H54 (cell line): ENCODE measurements around the gene OAF.

ENCODE experiments used
- DNase-seq: peaks from one replicate; pipeline ENCODE4 v3.0.0; 2011; ENCODE audit warnings: low spot score, mixed read lengths; ENCODE audit not compliant: insufficient read length
- FAIRE-seq: peaks from 3 replicates; lab custom pipeline; 2011; peaks lifted over from hg19 to GRCh38; lab: Jason Lieb, UNC
- POLR2A ChIP-seq: IDR thresholded peaks from 2 replicates; pipeline ENCODE4 v1.6.1; 2011; ENCODE audit warnings: low read depth, mild to moderate bottlenecking, low read length

The OAF gene

GRCh38 chr11:120217941-120218694 is 7.3 kb downstream of the OAF start:
- DNase-seq (no peak), FAIRE-seq (no peak)

GRCh38 chr11:120218695-120219033 is 7.8 kb downstream of the OAF start:
- no peak for FAIRE-seq

More at GRCh38 chr11:120217941-120218694, 7.3 kb downstream of the OAF start:
- TF ChIP-seq POLR2A = no peak

DNA sequence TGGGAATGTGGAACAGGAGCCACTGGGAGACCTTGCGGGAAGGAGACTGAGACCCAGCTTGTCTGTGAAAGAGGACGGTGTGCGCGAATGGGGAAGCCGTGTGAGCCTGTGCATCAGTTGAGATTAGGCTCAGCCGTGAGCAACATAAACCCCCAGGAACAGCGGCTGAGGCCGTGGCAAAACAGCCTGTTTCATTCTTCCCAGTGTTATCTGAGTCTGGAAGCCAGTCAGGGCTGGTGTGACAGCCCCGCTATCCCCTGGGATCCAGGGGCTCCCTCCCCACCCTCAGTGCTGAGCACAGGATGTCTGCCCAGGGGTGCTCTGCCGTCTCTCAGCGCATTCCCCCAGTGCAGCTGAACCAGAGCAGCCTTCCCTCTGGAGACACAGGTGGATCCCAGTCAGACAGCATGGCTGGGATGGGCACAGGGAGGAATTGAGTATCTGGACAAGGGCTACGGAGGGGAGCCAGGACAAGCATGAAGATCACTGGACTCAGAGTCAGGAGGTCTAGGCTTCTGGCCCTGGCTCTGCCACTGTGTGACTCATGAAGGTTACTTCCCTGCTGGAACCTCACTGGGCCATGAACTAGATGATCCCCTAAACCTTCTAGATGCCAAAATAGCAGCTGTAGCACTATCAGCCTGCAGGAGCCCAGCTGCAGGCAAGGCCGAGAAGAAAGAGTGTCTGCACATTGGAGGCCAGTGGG is 8.6 kb downstream of the OAF start:
- DNase-seq (no peak), FAIRE-seq (no peak)
- no peak for TF ChIP-seq POLR2A

More at GRCh38 chr11:120218695-120219033, 7.8 kb downstream of the OAF start:
- no peak for TF ChIP-seq POLR2A
- no peak for DNase-seq

GRCh38 chr11:120219938-120220746 is 9.3 kb downstream of the OAF start:
- no peak for FAIRE-seq
- no peak for DNase-seq
- no peak for TF ChIP-seq POLR2A

GRCh38 chr11:120220747-120221037 is 9.9 kb downstream of the OAF start:
- no peak for TF ChIP-seq POLR2A
- no peak for FAIRE-seq
- no peak for DNase-seq

DNA sequence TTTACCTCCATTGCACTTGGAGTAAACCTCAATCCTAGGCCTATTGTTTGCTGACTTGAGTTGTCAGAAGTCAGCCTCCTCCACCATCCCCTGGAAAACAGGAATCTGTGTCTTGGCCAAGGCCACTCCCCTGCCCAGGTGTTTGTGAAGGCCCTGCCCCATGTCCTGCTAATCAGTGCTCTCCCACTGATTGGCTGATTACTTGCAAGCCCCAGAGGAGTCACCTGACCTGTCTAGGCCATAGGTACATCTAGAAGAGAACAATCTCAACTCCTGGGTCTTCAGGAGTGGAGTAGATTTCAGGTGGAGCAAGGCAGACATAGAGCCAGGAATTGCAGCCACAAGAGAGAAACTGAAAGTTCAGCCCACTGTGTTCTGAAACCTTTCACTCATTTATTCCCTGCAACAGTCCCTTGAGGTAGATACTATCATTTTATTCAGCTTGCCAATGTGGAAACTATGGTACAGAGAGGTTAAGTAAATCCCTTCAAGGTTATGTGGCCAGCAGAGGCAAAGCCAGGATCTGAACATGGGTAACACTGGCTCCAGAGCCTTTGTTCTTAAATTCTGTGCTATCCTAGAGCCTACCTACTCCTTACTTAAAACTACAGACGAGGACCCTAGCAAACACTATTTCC is 10.4 kb downstream of the OAF start:
- no peak for TF ChIP-seq POLR2A
- DNase-seq (no peak), FAIRE-seq (no peak)

DNA sequence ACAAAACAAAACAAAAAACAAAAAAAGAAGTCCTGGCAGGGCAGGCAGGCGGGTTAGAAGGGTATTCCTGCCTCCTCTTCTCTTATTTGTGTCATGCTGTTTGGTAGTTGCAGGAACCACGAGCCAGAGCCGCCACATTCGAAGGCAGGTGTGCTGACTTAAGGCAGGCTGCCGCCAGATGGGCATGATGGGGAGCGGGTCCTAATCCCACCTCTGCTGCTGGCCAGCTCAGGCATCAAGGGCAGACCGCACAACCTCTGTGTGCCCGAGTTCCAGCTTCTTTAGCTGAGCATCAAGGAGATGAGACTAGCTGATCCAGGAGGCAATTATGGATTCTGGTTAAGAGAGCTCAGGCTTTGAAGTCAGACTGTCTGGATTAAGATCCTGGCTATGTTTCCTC is 12.1 kb downstream of the OAF start:
- no peak for TF ChIP-seq POLR2A
- FAIRE-seq (no peak), DNase-seq (no peak)

- TF ChIP-seq POLR2A = no peak
- no peak for FAIRE-seq
- no peak for DNase-seq
These were observed 13.0 kb downstream of the OAF start for GRCh38 chr11:120223793-120224192.

- FAIRE-seq = no peak
These were observed 13.5 kb downstream of the OAF start for GRCh38 chr11:120224361-120224760.

GRCh38 chr11:120224972-120225909 is 14.4 kb downstream of the OAF start:
- DNase-seq = no peak
- no peak for FAIRE-seq
- no peak for TF ChIP-seq POLR2A

More at GRCh38 chr11:120224361-120224760, 13.5 kb downstream of the OAF start:
- no peak for DNase-seq
- no peak for TF ChIP-seq POLR2A

GRCh38 chr11:120226242-120226641 is 15.4 kb downstream of the OAF start:
- DNase-seq (no peak), FAIRE-seq (no peak)
- no peak for TF ChIP-seq POLR2A

DNA sequence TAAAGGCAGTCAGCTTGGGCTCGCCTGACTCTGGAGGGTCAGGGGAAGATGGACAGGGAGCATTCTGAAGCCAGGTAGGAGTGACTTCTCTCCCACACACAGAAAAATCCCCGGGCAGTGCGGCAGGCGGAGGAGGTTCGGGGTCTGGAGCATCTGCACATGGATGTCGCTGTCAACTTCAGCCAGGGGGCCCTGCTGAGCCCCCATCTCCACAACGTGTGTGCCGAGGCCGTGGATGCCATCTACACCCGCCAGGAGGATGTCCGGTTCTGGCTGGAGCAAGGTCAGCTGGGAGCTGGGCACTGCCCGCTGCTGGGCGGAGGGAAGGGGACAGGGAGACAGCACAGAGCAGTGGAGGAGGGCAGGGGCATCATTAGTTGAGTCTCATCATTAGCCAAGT is 15.9 kb downstream of the OAF start:
- no peak for DNase-seq
- no peak for FAIRE-seq
- no peak for TF ChIP-seq POLR2A
